NCI-H2196 (cell line): Measurements from ENCODE around the gene SUGCT.

Experiments used
- DNase-seq: peaks from one replicate; lab custom pipeline; 2025; ENCODE audit not compliant: unreplicated experiment; lab: John Stamatoyannopoulos, UW

SUGCT gene

GRCh38 chr7:40507166-40507565 is 372.4 kb downstream of the SUGCT start:
- DNase-seq = no peak

- DNase-seq = no peak
Measured at GRCh38 chr7:40509287-40509996, 374.6 kb downstream of the SUGCT start.

GRCh38 chr7:40516376-40516775 is 381.6 kb downstream of the SUGCT start:
- no peak for DNase-seq

GRCh38 chr7:40519009-40519408 is 384.2 kb downstream of the SUGCT start:
- DNase-seq = no peak

GRCh38 chr7:40520986-40521738 is 386.4 kb downstream of the SUGCT start:
- DNase-seq = no peak

- DNase-seq = no peak
Measured at GRCh38 chr7:40525764-40526163, 391.0 kb downstream of the SUGCT start.

GRCh38 chr7:40526951-40527715 is 392.3 kb downstream of the SUGCT start:
- no peak for DNase-seq

GRCh38 chr7:40527723-40528122 is 392.9 kb downstream of the SUGCT start:
- DNase-seq = no peak

- no peak for DNase-seq
Measured at GRCh38 chr7:40530292-40530691, 395.5 kb downstream of the SUGCT start.

- no peak for DNase-seq
Measured at GRCh38 chr7:40531956-40532355, 397.2 kb downstream of the SUGCT start.

- DNase-seq = no peak
Measured at GRCh38 chr7:40535678-40536077, 400.9 kb downstream of the SUGCT start.

GRCh38 chr7:40536421-40536820 is 401.6 kb downstream of the SUGCT start:
- DNase-seq = no peak

- DNase-seq = no peak
Measured at GRCh38 chr7:40538281-40538680, 403.5 kb downstream of the SUGCT start.

- no peak for DNase-seq
Measured at GRCh38 chr7:40541336-40541735, 406.5 kb downstream of the SUGCT start.

GRCh38 chr7:40542982-40543741 is 408.4 kb downstream of the SUGCT start:
- DNase-seq = no peak

- DNase-seq = no peak
Measured at GRCh38 chr7:40544221-40544723, 409.5 kb downstream of the SUGCT start.

- no peak for DNase-seq
Measured at GRCh38 chr7:40544871-40545303, 410.1 kb downstream of the SUGCT start.

GRCh38 chr7:40545739-40546138 is 410.9 kb downstream of the SUGCT start:
- DNase-seq = no peak

GRCh38 chr7:40546616-40547501 is 412.1 kb downstream of the SUGCT start:
- no peak for DNase-seq
